Measurements from ENCODE around the gene CORO7.
"Not testable (repeated sequence)": the region's sequence is repeated elsewhere in the genome, so short reads cannot be mapped to it uniquely, and the experiment has no call there.

CORO7 gene

DNA sequence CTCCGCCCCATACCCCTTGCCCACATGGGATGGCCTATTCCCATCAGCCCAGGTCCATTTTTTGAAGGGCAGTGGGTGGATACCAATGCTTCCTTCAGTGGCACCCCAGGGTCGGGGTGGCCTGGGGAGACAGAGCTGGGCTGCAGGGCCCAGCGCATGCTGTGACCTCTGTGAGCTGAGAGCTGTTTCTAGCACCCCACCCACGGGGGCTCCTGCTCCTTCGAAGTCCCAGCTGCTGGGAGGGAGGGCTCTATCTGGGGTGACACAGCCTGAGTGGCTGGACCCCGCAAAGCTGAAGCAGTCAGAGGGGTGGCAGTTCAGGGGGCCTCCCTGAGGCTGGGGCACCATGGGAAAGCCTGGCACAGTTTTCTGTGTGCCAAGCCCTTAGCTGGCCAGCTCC is 76.0 kb downstream of the CORO7 start:
- no peak for DNase-seq (ENCODE audit: low read depth in 2 of 3, low spot score in 2 of 3)

- no peak for DNase-seq (ENCODE audit: low read depth in 2 of 3, low spot score in 2 of 3)
Observed at GRCh38 chr16:4339909-4340308, 76.5 kb downstream of the CORO7 start.

GRCh38 chr16:4339455-4339854 is 76.9 kb downstream of the CORO7 start:
- DNase-seq (ENCODE audit: low read depth in 2 of 3, low spot score in 2 of 3): no peak

- DNase-seq (ENCODE audit: low read depth in 2 of 3, low spot score in 2 of 3): no peak
Observed at GRCh38 chr16:4338712-4339299, 77.6 kb downstream of the CORO7 start.

DNA sequence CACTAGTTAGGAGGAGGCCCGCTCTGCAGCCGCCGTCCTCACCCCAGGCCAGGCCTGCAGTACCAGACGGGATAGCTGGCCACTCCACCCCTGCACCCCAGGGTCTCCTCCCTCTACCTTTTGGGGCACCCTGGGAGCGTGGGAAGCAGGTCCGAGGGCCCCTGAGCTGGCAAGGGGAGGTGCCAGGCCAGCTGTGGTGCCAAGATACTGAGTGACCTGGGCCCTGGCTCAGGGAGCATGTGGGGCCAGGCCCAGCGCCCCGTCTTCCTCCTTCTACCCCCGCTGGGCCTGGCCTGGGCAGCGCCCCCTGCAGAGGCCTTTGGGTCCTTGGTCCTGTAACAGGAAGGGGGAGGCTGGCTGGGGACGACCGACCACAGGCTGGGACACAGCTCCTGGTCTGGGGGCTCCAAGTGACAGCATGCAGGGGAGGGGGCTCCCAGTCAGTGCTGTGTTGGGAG is 78.2 kb downstream of the CORO7 start:
- DNase-seq (ENCODE audit: low read depth in 2 of 3, low spot score in 2 of 3): no peak

- no peak for DNase-seq (ENCODE audit: low read depth in 2 of 3, low spot score in 2 of 3)
Observed at GRCh38 chr16:4337540-4338088, 78.8 kb downstream of the CORO7 start.

DNA sequence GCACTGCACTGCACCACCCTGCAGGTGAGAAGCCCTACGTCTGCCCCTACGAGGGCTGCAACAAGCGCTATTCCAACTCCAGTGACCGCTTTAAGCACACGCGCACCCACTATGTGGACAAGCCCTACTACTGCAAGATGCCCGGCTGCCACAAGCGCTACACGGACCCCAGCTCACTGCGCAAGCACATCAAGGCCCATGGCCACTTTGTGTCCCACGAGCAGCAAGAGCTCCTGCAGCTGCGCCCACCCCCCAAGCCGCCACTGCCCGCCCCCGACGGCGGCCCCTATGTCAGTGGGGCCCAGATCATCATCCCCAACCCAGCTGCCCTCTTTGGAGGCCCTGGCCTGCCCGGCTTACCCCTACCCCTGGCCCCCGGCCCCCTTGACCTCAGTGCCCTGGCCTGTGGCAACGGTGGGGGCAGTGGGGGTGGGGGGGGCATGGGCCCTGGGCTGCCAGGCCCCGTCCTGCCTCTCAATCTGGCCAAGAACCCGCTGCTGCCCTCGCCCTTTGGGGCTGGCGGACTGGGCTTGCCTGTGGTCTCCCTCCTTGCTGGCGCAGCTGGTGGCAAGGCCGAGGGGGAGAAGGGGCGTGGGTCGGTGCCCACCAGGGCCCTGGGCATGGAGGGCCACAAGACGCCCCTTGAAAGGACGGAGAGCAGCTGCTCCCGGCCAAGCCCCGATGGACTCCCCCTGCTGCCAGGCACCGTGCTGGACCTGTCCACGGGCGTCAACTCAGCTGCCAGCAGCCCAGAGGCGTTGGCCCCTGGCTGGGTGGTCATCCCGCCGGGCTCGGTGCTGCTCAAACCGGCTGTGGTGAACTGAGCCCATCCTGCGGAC is 79.5 kb downstream of the CORO7 start:
- no peak for DNase-seq (ENCODE audit: low read depth in 2 of 3, low spot score in 2 of 3)

GRCh38 chr16:4334724-4335495 is 81.5 kb downstream of the CORO7 start:
- DNase-seq (ENCODE audit: low read depth in 2 of 3, low spot score in 2 of 3): no peak

- not testable (repeated sequence) for DNase-seq (ENCODE audit: low read depth in 2 of 3, low spot score in 2 of 3)
Observed at GRCh38 chr16:4333714-4334113, 82.7 kb downstream of the CORO7 start.

GRCh38 chr16:4333308-4333638 is 83.1 kb downstream of the CORO7 start:
- no peak for DNase-seq (ENCODE audit: low read depth in 2 of 3, low spot score in 2 of 3)

- no peak for DNase-seq (ENCODE audit: low read depth in 2 of 3, low spot score in 2 of 3)
Observed at GRCh38 chr16:4332623-4333307, 83.6 kb downstream of the CORO7 start.

- DNase-seq (ENCODE audit: low read depth in 2 of 3, low spot score in 2 of 3): no peak
Observed at GRCh38 chr16:4332083-4332482, 84.3 kb downstream of the CORO7 start.

DNA sequence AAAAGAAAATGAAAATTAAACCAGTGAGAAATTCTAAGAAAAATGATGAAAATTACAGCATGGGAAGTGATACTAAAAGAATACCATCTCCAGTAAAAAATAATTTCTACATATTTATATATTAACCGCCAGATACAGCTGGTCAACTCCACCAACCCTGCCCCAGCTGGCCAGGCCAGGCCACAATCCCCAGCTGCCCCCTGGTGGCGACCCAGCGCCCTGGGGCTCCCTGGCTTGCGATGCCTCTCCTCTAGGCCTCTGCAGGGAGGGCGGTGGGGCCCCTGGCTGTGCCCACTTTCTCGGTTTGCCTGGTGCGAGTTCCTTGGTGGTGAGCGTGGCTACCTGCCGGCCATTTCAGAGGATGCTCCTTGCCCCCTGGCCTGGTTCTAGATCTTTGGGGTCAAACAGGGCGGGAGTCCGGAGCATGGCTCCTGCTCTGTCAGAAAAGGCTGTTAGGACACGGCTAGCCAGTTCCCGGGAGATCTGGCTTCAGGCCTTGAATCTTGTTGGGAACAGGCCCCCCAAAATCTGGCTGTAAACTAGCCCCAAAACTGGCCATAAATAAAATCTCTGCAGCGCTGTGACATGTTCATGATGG is 86.0 kb downstream of the CORO7 start:
- peak in 2 of 3 experiments; percentile 57 to 58 for DNase-seq (ENCODE audit: low read depth in 2 of 3, low spot score in 2 of 3)

DNA sequence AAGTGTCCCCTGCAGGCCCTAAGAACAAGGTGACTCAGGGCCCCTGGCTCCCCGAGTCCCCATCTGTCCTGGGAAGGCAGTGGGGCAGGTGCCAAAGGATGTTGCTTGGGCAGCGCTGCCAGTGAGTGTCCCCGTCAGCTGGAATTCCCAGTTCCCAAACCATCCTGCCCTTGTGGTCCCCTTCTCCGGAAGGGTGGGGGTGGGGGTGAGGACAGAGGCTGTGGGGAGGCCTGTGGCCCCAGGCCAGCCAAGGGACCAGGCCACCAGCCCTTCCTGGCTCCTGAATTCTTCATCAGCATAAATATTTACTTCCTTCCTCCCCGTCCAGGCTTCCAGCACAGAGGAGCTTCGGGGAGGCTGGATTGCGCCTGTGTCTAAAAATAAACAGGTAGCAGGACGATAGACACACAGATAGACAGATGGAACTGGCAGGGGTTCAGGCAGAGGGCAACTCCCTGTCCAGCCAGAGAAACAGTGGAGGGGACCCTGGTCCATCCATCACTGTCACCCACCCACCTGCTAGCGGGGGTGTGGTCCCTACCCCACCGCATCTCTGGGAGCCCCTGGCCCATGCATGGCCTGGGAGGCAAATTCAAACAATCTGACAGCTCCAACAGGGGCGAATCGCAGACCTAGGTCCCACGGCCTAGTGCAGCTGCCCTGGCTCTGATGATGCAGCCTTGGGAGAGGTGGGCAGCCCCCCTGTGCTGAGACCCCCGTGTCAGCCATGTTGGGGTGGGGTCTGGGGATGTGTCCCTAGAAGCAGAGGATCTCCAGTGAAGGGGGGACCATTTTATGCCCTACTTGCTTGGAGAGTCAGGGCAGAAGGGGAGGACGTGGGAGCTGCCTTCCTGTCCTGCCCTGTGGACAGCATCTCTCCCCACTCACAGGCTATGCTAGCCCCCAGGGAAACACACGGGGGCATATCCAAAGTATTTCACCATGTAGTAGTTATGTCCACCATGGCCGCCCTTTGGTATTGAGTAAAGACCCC is 87.3 kb downstream of the CORO7 start:
- DNase-seq (ENCODE audit: low read depth in 2 of 3, low spot score in 2 of 3): no peak

DNA sequence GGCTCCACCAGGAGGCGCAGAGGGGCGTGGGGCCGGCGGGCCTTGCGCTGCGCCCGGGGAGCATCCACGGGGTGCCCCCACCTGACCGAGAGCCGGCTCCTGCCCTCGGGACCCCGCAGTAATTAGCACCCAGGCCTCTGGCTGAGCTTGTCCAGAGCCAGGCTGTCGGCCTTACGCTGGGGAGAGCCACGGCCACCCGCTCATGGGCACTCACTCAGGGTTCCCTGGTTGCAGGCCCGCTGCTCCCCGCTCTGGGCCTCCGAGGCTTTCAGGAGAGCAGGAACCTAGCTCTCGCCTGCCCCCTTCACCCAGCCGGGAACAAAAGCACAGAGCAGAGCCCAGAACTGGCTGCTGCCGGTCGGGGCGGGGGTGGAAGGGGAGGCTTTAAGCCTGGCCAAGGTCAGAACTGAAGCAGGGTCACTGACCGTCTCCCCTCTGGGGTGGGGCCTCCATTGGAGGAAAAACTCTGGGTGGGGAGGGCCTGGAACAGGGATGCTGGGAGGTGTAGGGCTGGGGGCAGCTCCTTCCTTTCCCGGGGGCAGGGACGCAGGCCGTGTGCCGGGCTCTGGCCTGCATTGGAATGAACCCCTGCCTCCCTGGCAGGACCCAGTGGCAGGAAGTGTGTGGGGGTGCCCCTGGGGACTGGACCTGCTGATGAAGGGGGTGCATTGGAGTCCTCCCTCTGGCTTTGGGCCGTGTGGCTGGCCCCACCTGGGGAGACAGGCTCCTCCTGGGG is 88.2 kb downstream of the CORO7 start:
- DNase-seq (ENCODE audit: low read depth in 2 of 3, low spot score in 2 of 3): no peak

- no peak for DNase-seq (ENCODE audit: low read depth in 2 of 3, low spot score in 2 of 3)
Observed at GRCh38 chr16:4327386-4328045, 88.9 kb downstream of the CORO7 start.

DNA sequence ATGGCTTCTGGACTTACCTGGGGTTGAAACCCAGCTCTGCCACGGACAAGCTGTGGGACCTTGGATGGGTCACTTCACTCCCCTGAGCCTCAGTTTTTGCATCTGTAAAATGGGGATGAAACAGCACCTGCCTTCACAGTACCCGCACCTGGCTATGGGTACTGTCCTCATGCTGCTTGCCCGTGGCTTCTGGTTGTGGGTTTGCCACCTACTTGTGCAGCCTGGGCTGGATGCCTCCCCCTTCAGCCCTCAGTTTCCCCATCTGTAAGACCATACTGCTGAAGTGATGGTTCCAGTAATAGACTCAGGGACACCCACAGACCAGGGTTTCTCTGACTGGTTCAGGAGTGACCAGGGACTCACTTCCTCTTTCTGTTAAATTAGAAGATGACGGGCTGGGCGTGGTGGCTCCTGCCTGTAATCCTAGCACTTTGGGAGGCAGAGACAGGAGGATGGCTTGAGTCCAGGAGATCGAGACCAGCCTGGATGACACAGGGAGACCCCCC is 91.1 kb downstream of the CORO7 start:
- DNase-seq (ENCODE audit: low read depth in 2 of 3, low spot score in 2 of 3): no peak
